Naive thymus-derived CD4-positive, alpha-beta T cell (primary cell): ENCODE results near the gene ADAMTS17. TPM values are rescaled to one million over a fixed set of nuclear protein-coding genes. Genes with fewer than 3 reads are reported as not detected.

Experiments used
- ATAC-seq: fragments of 150-1000 bp; cut with Tn5 transposase; 2 replicates; pipeline ENCODE4 v1.10.0; 2021; ENCODE audit warnings: mild to moderate bottlenecking, moderate library complexity
- CTCF ChIA-PET: fragments of 350-600 bp; sonication (Branson Sonifier 250); formaldehyde crosslinking; loops from one replicate; lab custom pipeline; 2021; ENCODE audit warnings: antibody characterized with exemption; lab: Charles Lee
- POLR2A ChIA-PET: fragments of 350-600 bp; sonication (Branson Sonifier 250); formaldehyde crosslinking; loops from one replicate; lab custom pipeline; 2021; ENCODE audit warnings: antibody characterized with exemption, inconsistent platforms; lab: Charles Lee
- DNase-seq, 9 donors: peaks; one replicate each; pipeline versions ENCODE4 v3.0.0 to v3.0.0-alpha.2; 2020 to 2022; ENCODE audit warnings: mixed read lengths in 1 of 9
- H3K27ac ChIP-seq: one replicate; pipeline ENCODE4 v1.7.0; 2013; ENCODE audit warnings: mild to moderate bottlenecking, low read depth, low read length, moderate library complexity
- H3K27me3 ChIP-seq, 2 donors: one replicate each; pipeline ENCODE4 v1.7.0; 2013; ENCODE audit warnings: low read length in 2 of 2, mild to moderate bottlenecking in 2 of 2, moderate library complexity in 2 of 2; ENCODE audit not compliant: control insufficient read depth in 2 of 2, insufficient read depth in 2 of 2
- H3K36me3 ChIP-seq, 3 experiments: 1 replicate in 2 of 3; 2 replicates in 1 of 3; pipeline ENCODE4 v1.7.0; 2013; ENCODE audit warnings: low read length in 3 of 3, mild to moderate bottlenecking in 3 of 3, moderate library complexity in 1 of 3; ENCODE audit not compliant: insufficient read depth in 3 of 3, control insufficient read depth in 2 of 3
- H3K4me1 ChIP-seq, 2 donors: one replicate each; pipeline ENCODE4 v1.7.0; 2013; ENCODE audit warnings: low read length in 2 of 2, mild to moderate bottlenecking in 2 of 2, moderate library complexity in 1 of 2; ENCODE audit not compliant: control insufficient read depth in 2 of 2, insufficient read depth in 2 of 2
- H3K4me3 ChIP-seq: 2 replicates; pipeline ENCODE4 v1.7.0; 2013; ENCODE audit warnings: mild to moderate bottlenecking, low read length
- H3K9me3 ChIP-seq, 3 experiments: 1 replicate in 2 of 3; 2 replicates in 1 of 3; pipeline ENCODE4 v1.7.0; 2013; ENCODE audit warnings: low read length in 3 of 3; ENCODE audit not compliant: control insufficient read depth in 2 of 3
- H3K27ac Mint-ChIP-seq, 9 donors: one replicate each; pipeline ENCODE4 v1.8.0; 2020 to 2022; ENCODE audit warnings: mixed read lengths in 9 of 9, mild to moderate bottlenecking in 8 of 9, moderate library complexity in 5 of 9, inconsistent platforms in 2 of 9
- H3K27me3 Mint-ChIP-seq, 5 donors: one replicate each; pipeline ENCODE4 v1.8.0; 2021 to 2022; ENCODE audit warnings: mixed read lengths in 5 of 5, mild to moderate bottlenecking in 1 of 5
- H3K36me3 Mint-ChIP-seq, 5 donors: one replicate each; pipeline ENCODE4 v1.8.0; 2020 to 2022; ENCODE audit warnings: mixed read lengths in 5 of 5, mild to moderate bottlenecking in 3 of 5, inconsistent platforms in 1 of 5
- H3K4me1 Mint-ChIP-seq, 7 donors: one replicate each; pipeline ENCODE4 v1.8.0; 2020 to 2022; ENCODE audit warnings: mixed read lengths in 7 of 7, mild to moderate bottlenecking in 3 of 7, inconsistent platforms in 1 of 7
- H3K4me3 Mint-ChIP-seq, 10 donors: one replicate each; pipeline ENCODE4 v1.8.0; 2020 to 2022; ENCODE audit warnings: mild to moderate bottlenecking in 10 of 10, mixed read lengths in 10 of 10, moderate library complexity in 6 of 10, inconsistent platforms in 2 of 10
- H3K9me3 Mint-ChIP-seq, 11 donors: one replicate each; pipeline ENCODE4 v1.8.0; 2020 to 2022; ENCODE audit warnings: mixed read lengths in 11 of 11, mild to moderate bottlenecking in 4 of 11, inconsistent platforms in 1 of 11, moderate library complexity in 1 of 11
- intact Hi-C, 2 donors: fragments of 100-400 bp; cut with micrococcal nuclease; formaldehyde crosslinking; loops; one replicate each; pipeline ENCODE4 v1.15.1; 2023
- polyA plus RNA-seq, 2 donors: library from polyadenylated mRNA; unstranded; fragments of 300-500 nt; fragmentation: Illumina TruSeq; gene quantifications; one replicate each; pipeline ENCODE4 v1.2.3, GENCODE V29; 2021
- total RNA-seq, 6 experiments: library from RNA in 5 of 6; stranded (reverse) in 5 of 6; gene quantifications; 1 replicate in 5 of 6; 2 replicates in 1 of 6; pipeline ENCODE4 v1.2.3 and lab custom pipeline; 2021 to 2026

ADAMTS17 gene
- total and polyA plus RNA-seq, 7 experiments from 2014 or later: 1.5 to 13.5 (median 3.2) TPM

GRCh38 chr15:100170291-100171210, 171.2 kb downstream of the ADAMTS17 start:
- peaks cover under 1 to 23% (median 11%) of the 10 kb centered on the region in 5 donors for H3K36me3 Mint-ChIP-seq
- H3K27me3 ChIP-seq: no peaks in the 10 kb centered on the region
- DNase-seq: peak in 1 of 9 donors; percentile 44
- peaks cover 0 to 23% (median 16%) of the 10 kb centered on the region in 3 experiments for H3K9me3 ChIP-seq
- peaks cover 0 to 10% (median 0%) of the 10 kb centered on the region in 7 donors for H3K4me1 Mint-ChIP-seq
- ChIA-PET CTCF (no interaction called here), POLR2A (no interaction called here)
- H3K36me3 ChIP-seq: no peaks in the 10 kb centered on the region
- H3K9me3 Mint-ChIP-seq: peaks cover 0 to 10% (median 3%) of the 10 kb centered on the region in 11 donors
- intact Hi-C loops: no loop called here
- H3K4me1 ChIP-seq: no peaks in the 10 kb centered on the region
- no peak overlapping the region for H3K4me3 ChIP-seq
- H3K27ac ChIP-seq: no peak overlapping the region
- no peak for ATAC-seq
- peaks cover 0 to 5% (median 0%) of the 10 kb centered on the region in 5 donors for H3K27me3 Mint-ChIP-seq
- peak overlapping the region in 1 of 10 donors; percentile 33 for H3K4me3 Mint-ChIP-seq
- peak overlapping the region in 1 of 9 donors; percentile 75 for H3K27ac Mint-ChIP-seq

GRCh38 chr15:100169615-100170290, 172.0 kb downstream of the ADAMTS17 start:
- ChIA-PET CTCF (no interaction called here), POLR2A (no interaction called here)
- H3K4me3 ChIP-seq: no peak overlapping the region
- H3K4me3 Mint-ChIP-seq: no peak overlapping the region
- H3K27ac ChIP-seq: no peak overlapping the region
- ATAC-seq (no peak), DNase-seq (no peak)
- no peaks in the 10 kb centered on the region for H3K36me3 ChIP-seq
- peaks cover 0 to 10% (median 0%) of the 10 kb centered on the region in 7 donors for H3K4me1 Mint-ChIP-seq
- intact Hi-C loops: no loop called here
- peak overlapping the region in 1 of 9 donors; percentile 65 for H3K27ac Mint-ChIP-seq
- H3K36me3 Mint-ChIP-seq: peaks cover 0 to 21% (median 6%) of the 10 kb centered on the region in 5 donors
- peaks cover 0 to 5% (median 0%) of the 10 kb centered on the region in 5 donors for H3K27me3 Mint-ChIP-seq
- no peaks in the 10 kb centered on the region for H3K4me1 ChIP-seq
- no peaks in the 10 kb centered on the region for H3K27me3 ChIP-seq
- peaks cover 0 to 23% (median 16%) of the 10 kb centered on the region in 3 experiments for H3K9me3 ChIP-seq
- H3K9me3 Mint-ChIP-seq: peaks cover 0 to 9% (median 3%) of the 10 kb centered on the region in 11 donors

- no peaks in the 10 kb centered on the region for H3K4me1 ChIP-seq
- Mint-ChIP-seq H3K9me3 (peaks cover 0 to 9% (median 3%) of the 10 kb centered on the region in 11 donors), H3K27ac (no peak overlapping the region), H3K27me3 (peaks cover 0 to 5% (median 0%) of the 10 kb centered on the region in 5 donors), H3K36me3 (peaks cover 0 to 21% (median 6%) of the 10 kb centered on the region in 5 donors), H3K4me1 (peaks cover 0 to 10% (median 0%) of the 10 kb centered on the region in 7 donors), H3K4me3 (no peak overlapping the region)
- no peaks in the 10 kb centered on the region for H3K36me3 ChIP-seq
- DNase-seq: no peak
- H3K4me3 ChIP-seq: no peak overlapping the region
- ChIA-PET POLR2A (no interaction called here), CTCF (no interaction called here)
- ATAC-seq: no peak
- H3K27me3 ChIP-seq: no peaks in the 10 kb centered on the region
- H3K27ac ChIP-seq: no peak overlapping the region
- intact Hi-C loops: no loop called here
- peaks cover 0 to 21% (median 16%) of the 10 kb centered on the region in 3 experiments for H3K9me3 ChIP-seq
Observed at GRCh38 chr15:100168787-100169186, 173.0 kb downstream of the ADAMTS17 start.

GRCh38 chr15:100167884-100168375, 173.8 kb downstream of the ADAMTS17 start:
- DNase-seq: no peak

GRCh38 chr15:100166313-100166712, 175.5 kb downstream of the ADAMTS17 start:
- no peaks in the 10 kb centered on the region for H3K27me3 ChIP-seq
- H3K36me3 Mint-ChIP-seq: peaks cover 0 to 21% (median 6%) of the 10 kb centered on the region in 5 donors
- CTCF ChIA-PET: no interaction called here
- H3K27me3 Mint-ChIP-seq: peaks cover 0 to 7% (median 0%) of the 10 kb centered on the region in 5 donors
- ATAC-seq: no peak
- H3K9me3 ChIP-seq: peaks cover 0 to 1% (median 0%) of the 10 kb centered on the region in 3 experiments
- POLR2A ChIA-PET: no interaction called here
- intact Hi-C loops: no loop called here
- H3K27ac ChIP-seq: no peak overlapping the region
- H3K4me1 Mint-ChIP-seq: peaks cover 0 to 10% (median 0%) of the 10 kb centered on the region in 7 donors
- H3K27ac Mint-ChIP-seq: no peak overlapping the region
- H3K4me3 ChIP-seq: no peak overlapping the region
- H3K4me3 Mint-ChIP-seq: no peak overlapping the region
- no peaks in the 10 kb centered on the region for H3K4me1 ChIP-seq
- DNase-seq: no peak
- H3K36me3 ChIP-seq: no peaks in the 10 kb centered on the region
- H3K9me3 Mint-ChIP-seq: peaks cover 0 to 2% (median 0%) of the 10 kb centered on the region in 11 donors

More at GRCh38 chr15:100167884-100168375, 173.8 kb downstream of the ADAMTS17 start:
- Histone ChIP-seq H3K4me1 (no peaks in the 10 kb centered on the region), H3K27me3 (no peaks in the 10 kb centered on the region), H3K4me3 (no peak overlapping the region), H3K36me3 (no peaks in the 10 kb centered on the region), H3K9me3 (peaks cover 0 to 13% (median 12%) of the 10 kb centered on the region in 3 experiments), H3K27ac (no peak overlapping the region)
- ChIA-PET CTCF (no interaction called here), POLR2A (no interaction called here)
- Mint-ChIP-seq H3K36me3 (peaks cover 0 to 21% (median 6%) of the 10 kb centered on the region in 5 donors), H3K27me3 (peaks cover 0 to 7% (median 0%) of the 10 kb centered on the region in 5 donors), H3K4me3 (no peak overlapping the region), H3K4me1 (peaks cover 0 to 10% (median 0%) of the 10 kb centered on the region in 7 donors), H3K9me3 (peaks cover 0 to 9% (median 3%) of the 10 kb centered on the region in 11 donors), H3K27ac (no peak overlapping the region)
- intact Hi-C loops: no loop called here
- no peak for ATAC-seq

GRCh38 chr15:100163961-100164360, 177.8 kb downstream of the ADAMTS17 start:
- no peak for ATAC-seq
- ChIA-PET POLR2A (no interaction called here), CTCF (no interaction called here)
- Histone ChIP-seq H3K27me3 (no peaks in the 10 kb centered on the region), H3K9me3 (no peaks in the 10 kb centered on the region), H3K4me1 (no peaks in the 10 kb centered on the region), H3K27ac (no peak overlapping the region), H3K36me3 (no peaks in the 10 kb centered on the region), H3K4me3 (no peak overlapping the region)
- no peak for DNase-seq
- Mint-ChIP-seq H3K4me3 (no peak overlapping the region), H3K36me3 (peaks cover 0 to 25% (median 6%) of the 10 kb centered on the region in 5 donors), H3K27ac (no peak overlapping the region), H3K9me3 (no peaks in the 10 kb centered on the region), H3K4me1 (no peaks in the 10 kb centered on the region), H3K27me3 (peaks cover 0 to 9% (median 0%) of the 10 kb centered on the region in 5 donors)
- intact Hi-C loops: no loop called here
